ENCODE results near the gene CGB2. TPM values are rescaled to one million over a fixed set of nuclear protein-coding genes. Genes with fewer than 3 reads are reported as not detected.

CGB2 gene
- polyA plus RNA-seq, 5 donors = not detected

GRCh38 chr19:49065905-49066512 is 34.3 kb downstream of the CGB2 start:
- DNase-seq = no peak

DNA sequence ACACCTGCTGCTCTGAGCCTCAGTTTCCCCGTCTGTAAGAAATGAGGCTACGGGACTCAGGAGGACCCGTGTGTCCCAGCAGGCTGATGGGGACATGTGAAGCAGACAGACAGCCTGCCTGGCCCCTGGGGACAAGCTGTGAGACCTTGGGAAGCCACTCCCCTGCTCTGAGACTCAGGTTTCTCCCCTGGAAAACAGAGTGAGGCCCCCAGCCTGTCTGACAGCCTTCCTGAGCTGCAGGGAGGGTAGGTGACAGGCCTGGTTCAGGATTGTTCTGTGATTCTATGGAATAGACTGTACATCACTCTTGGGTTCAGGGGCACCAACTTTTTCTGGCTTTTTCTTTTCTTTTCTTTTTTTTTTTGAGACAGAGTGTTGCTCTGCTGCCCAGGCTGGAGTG is 35.9 kb downstream of the CGB2 start:
- no peak for DNase-seq

DNA sequence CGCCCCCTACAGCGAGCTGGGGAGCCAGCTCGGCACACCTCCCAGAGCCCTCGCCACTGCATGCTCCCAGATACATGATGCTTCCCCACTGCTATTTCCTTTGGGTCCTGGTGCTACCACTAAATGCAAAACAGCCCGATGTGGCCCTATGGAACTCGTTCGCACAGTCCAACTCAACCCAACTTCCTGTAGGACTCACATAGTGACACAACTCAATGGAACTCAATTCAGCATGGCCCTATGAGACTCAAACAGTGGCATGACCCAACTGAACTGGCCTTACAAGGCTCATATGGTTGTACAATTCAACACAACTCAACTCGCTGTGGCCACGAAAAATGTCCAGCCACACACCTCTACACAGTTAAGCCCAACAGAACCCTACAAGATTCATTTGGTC is 37.3 kb downstream of the CGB2 start:
- no peak for DNase-seq

GRCh38 chr19:49070416-49070815 is 38.7 kb downstream of the CGB2 start:
- no peak for DNase-seq

DNA sequence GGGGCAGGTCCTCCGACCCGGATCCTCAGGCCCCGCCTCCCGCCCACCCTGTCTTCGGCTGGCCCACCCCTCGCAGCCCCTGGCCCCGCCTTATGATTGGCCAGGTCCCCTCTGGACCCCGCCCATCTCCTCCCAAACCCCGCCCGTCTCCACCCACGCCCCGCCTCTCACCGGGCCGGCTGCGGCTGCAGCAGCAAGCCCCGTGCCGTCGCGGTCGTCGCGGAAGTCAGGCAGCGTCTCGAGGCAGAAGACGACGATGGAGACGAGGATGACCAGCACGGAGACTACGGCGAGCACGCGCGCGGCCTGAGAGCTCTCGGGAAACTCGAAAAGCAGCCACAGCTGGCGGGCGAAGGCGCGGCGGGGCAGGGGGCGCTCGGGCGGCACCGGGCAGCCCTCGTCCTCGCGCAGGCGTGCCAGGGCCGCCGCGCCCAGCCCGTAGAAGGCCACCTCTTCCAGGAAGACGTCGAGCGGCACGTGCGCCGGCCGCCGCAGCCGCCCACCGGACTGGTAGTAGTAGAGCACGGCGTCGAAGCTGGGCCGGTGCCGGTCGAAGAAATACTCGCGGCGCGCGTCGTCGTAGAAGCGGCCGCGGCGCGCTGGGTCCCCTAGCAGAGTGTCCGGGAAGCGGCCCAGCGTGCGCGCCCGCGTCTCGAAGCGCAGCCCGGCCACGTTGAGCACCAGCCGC is 40.3 kb downstream of the CGB2 start:
- DNase-seq = no peak

DNA sequence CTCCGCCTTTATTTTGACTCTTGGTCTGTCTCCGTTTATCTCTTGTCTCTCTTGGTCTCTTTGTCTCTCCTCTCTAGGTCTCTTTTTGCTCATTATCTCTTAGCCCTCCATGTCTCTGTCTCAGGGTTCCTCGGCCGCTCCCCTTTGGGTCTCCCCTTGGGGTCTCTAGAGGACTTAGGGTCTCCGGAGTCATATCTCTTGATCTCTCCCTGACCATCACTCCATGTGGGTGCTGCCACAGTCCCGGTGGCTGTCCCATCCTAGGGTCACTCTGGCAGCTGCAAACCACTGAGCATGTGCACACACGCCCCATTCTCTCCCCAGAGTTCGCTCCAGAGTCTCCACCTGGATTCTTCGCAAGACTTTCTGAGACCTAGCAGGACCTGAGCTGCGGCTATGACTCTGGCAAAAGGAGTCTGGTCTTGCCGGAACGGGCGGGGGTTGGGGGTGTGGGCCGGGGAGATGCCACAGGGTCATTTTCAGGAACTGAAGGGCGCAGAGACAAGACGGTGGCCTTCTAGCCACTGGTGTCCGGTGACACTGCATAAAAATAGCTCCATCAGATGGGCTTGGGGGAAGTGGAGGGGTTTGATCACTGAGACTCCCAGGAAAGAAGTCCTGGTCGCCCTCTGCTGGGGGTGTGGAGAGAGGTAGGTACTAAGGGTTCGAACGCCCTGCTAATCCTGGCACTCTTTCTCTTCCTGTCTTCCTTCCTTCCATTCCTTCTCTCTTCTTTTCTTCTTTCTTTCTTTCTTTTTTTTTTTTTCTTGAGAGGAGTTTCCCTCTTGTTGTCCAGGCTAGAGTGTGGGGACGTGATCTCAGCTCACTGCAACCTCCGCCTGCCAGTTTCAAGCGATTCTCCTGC is 42.1 kb downstream of the CGB2 start:
- DNase-seq = no peak

DNA sequence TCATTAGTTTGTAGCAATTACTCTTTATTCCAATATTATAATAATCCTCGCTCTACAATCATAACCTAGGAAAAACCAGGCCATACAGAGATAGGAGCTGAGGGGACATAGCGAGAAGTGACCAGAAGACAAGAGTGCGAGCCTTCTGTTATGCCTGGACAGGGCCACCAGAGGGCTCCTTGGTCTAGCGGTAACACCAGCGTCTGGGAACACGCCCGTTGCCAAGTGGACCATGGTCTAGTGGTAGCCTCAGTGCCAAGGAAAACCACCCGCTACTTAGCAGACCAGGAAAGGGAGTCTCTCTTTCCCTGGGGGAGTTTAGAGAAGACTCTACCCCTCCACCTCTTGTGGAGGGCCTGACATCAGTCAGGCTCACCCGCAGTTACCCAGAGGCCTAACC is 43.2 kb downstream of the CGB2 start:
- peak in 1 of 2 donors; percentile 31 for DNase-seq

- no peak for DNase-seq
Observed at GRCh38 chr19:49080392-49080791, 48.7 kb downstream of the CGB2 start.

DNA sequence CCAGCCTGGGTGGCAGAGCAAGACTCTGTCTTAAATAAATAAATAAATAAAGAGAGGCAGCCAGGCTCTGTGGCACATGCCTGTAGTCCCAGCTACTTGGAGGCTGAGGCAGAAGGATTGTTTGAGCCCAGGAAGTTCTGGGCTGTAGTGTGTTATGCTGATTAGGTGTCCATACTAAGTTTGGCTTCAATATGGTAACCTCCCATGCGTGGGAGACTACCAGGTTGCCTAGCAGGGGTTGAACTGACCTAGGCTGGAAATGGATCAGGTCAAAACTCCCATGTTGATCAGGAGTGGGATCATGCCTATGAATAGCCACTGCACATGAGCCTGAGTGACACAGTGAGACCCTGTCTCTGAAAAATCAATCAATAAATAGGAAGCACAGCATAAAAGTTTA is 49.6 kb downstream of the CGB2 start:
- DNase-seq = no peak

Other genes starting within 250 kb of the CGB2 start
- 10 to 100 TPM; 33.3 to 58.9 (median 42.9) TPM for gene BCAT2, start 220.9 kb upstream of the CGB2 start, polyA plus RNA-seq (ENCODE audit: insufficient read depth in 1 of 5, insufficient read length in 5 of 5, low replicate concordance in 1 of 5)
- 1 to 10 TPM; 6.9 to 9.9 (median 8.6) TPM for gene HSD17B14, start 195.4 kb upstream of the CGB2 start, polyA plus RNA-seq (ENCODE audit: insufficient read depth in 1 of 5, insufficient read length in 5 of 5, low replicate concordance in 1 of 5)
- 10 to 100 TPM; 12.9 to 23.2 (median 15.5) TPM for gene PLEKHA4, start 163.3 kb upstream of the CGB2 start, polyA plus RNA-seq (ENCODE audit: insufficient read depth in 1 of 5, insufficient read length in 5 of 5, low replicate concordance in 1 of 5)
- gene PPP1R15A, start 159.5 kb upstream of the CGB2 start, polyA plus RNA-seq (ENCODE audit: insufficient read depth in 1 of 5, insufficient read length in 5 of 5, low replicate concordance in 1 of 5) = 10 to 100 TPM; 38.6 to 72.3 (median 53.5) TPM
- gene TULP2, start 133.1 kb upstream of the CGB2 start, polyA plus RNA-seq (ENCODE audit: insufficient read depth in 1 of 5, insufficient read length in 5 of 5, low replicate concordance in 1 of 5) = 1 to 10 TPM in 3 of 5 donors, under 1 TPM in 2; 0.70 to 1.5 (median 1.3) TPM
- gene NUCB1, start 131.6 kb upstream of the CGB2 start, polyA plus RNA-seq (ENCODE audit: insufficient read depth in 1 of 5, insufficient read length in 5 of 5, low replicate concordance in 1 of 5) = 100 to 1,000 TPM; 137 to 239 (median 180) TPM
- gene DHDH, start 98.2 kb upstream of the CGB2 start, polyA plus RNA-seq (ENCODE audit: insufficient read depth in 1 of 5, insufficient read length in 5 of 5, low replicate concordance in 1 of 5) = 1 to 10 TPM in 4 of 5 donors, under 1 TPM in 1; 0.80 to 2.4 (median 1.6) TPM
- gene BAX, start 77.0 kb upstream of the CGB2 start, polyA plus RNA-seq (ENCODE audit: insufficient read depth in 1 of 5, insufficient read length in 5 of 5, low replicate concordance in 1 of 5) = 10 to 100 TPM; 41.9 to 96.2 (median 62.0) TPM
- gene FTL, start 66.6 kb upstream of the CGB2 start, polyA plus RNA-seq (ENCODE audit: insufficient read depth in 1 of 5, insufficient read length in 5 of 5, low replicate concordance in 1 of 5) = 1,000 to 10,000 TPM; 1,127 to 1,622 (median 1,142) TPM
- 10 to 100 TPM; 36.9 to 54.5 (median 44.4) TPM for gene GYS1, start 38.6 kb upstream of the CGB2 start, polyA plus RNA-seq (ENCODE audit: insufficient read depth in 1 of 5, insufficient read length in 5 of 5, low replicate concordance in 1 of 5)
- 10 to 100 TPM; 58.1 to 98.7 (median 76.1) TPM for gene RUVBL2, start 38.0 kb upstream of the CGB2 start, polyA plus RNA-seq (ENCODE audit: insufficient read depth in 1 of 5, insufficient read length in 5 of 5, low replicate concordance in 1 of 5)
- under 1 TPM in 1 of 5 donors, not detected in 4; 0.23 TPM for gene LHB, start 14.8 kb upstream of the CGB2 start, polyA plus RNA-seq (ENCODE audit: insufficient read depth in 1 of 5, insufficient read length in 5 of 5, low replicate concordance in 1 of 5)
- not detected for gene CGB3, start 7.6 kb upstream of the CGB2 start, polyA plus RNA-seq (ENCODE audit: insufficient read depth in 1 of 5, insufficient read length in 5 of 5, low replicate concordance in 1 of 5)
- gene CGB1, start 5.0 kb downstream of the CGB2 start, polyA plus RNA-seq (ENCODE audit: insufficient read depth in 1 of 5, insufficient read length in 5 of 5, low replicate concordance in 1 of 5) = not detected
- under 1 TPM in 2 of 5 donors, not detected in 3; 0.30 to 0.59 TPM for gene CGB5, start 12.0 kb downstream of the CGB2 start, polyA plus RNA-seq (ENCODE audit: insufficient read depth in 1 of 5, insufficient read length in 5 of 5, low replicate concordance in 1 of 5)
- under 1 TPM in 1 of 5 donors, not detected in 4; 0.31 TPM for gene CGB8, start 17.2 kb downstream of the CGB2 start, polyA plus RNA-seq (ENCODE audit: insufficient read depth in 1 of 5, insufficient read length in 5 of 5, low replicate concordance in 1 of 5)
- gene CGB7, start 25.9 kb downstream of the CGB2 start, polyA plus RNA-seq (ENCODE audit: insufficient read depth in 1 of 5, insufficient read length in 5 of 5, low replicate concordance in 1 of 5) = under 1 TPM in 4 of 5 donors, not detected in 1; 0.22 to 0.41 (median 0.35) TPM
- 1 to 10 TPM in 3 of 5 donors, under 1 TPM in 2; 0.31 to 1.6 (median 1.1) TPM for gene NTF4, start 32.9 kb downstream of the CGB2 start, polyA plus RNA-seq (ENCODE audit: insufficient read depth in 1 of 5, insufficient read length in 5 of 5, low replicate concordance in 1 of 5)
- gene KCNA7, start 40.8 kb downstream of the CGB2 start, polyA plus RNA-seq (ENCODE audit: insufficient read depth in 1 of 5, insufficient read length in 5 of 5, low replicate concordance in 1 of 5) = under 1 TPM; 0.04 to 0.18 (median 0.06) TPM
- 100 to 1,000 TPM; 292 to 376 (median 365) TPM for gene SNRNP70, start 53.6 kb downstream of the CGB2 start, polyA plus RNA-seq (ENCODE audit: insufficient read depth in 1 of 5, insufficient read length in 5 of 5, low replicate concordance in 1 of 5)
- gene LIN7B, start 82.5 kb downstream of the CGB2 start, polyA plus RNA-seq (ENCODE audit: insufficient read depth in 1 of 5, insufficient read length in 5 of 5, low replicate concordance in 1 of 5) = 10 to 100 TPM in 2 of 5 donors, 1 to 10 TPM in 3; 6.4 to 14.5 (median 8.3) TPM
- gene C19orf73, start 87.3 kb downstream of the CGB2 start, polyA plus RNA-seq (ENCODE audit: insufficient read depth in 1 of 5, insufficient read length in 5 of 5, low replicate concordance in 1 of 5) = under 1 TPM in 3 of 5 donors, not detected in 2; 0.24 to 0.39 (median 0.28) TPM
- 10 to 100 TPM in 1 of 5 donors, 1 to 10 TPM in 4; 4.7 to 10.4 (median 7.1) TPM for gene PPFIA3, start 87.7 kb downstream of the CGB2 start, polyA plus RNA-seq (ENCODE audit: insufficient read depth in 1 of 5, insufficient read length in 5 of 5, low replicate concordance in 1 of 5)
- gene HRC, start 123.5 kb downstream of the CGB2 start, polyA plus RNA-seq (ENCODE audit: insufficient read depth in 1 of 5, insufficient read length in 5 of 5, low replicate concordance in 1 of 5) = 10 to 100 TPM in 2 of 5 donors, 1 to 10 TPM in 3; 8.7 to 13.7 (median 9.8) TPM
- 10 to 100 TPM; 11.5 to 31.7 (median 24.9) TPM for gene TRPM4, start 125.9 kb downstream of the CGB2 start, polyA plus RNA-seq (ENCODE audit: insufficient read depth in 1 of 5, insufficient read length in 5 of 5, low replicate concordance in 1 of 5)